Eye (tissue), 1 donor: ENCODE data around the gene TRUB1.

Experiments used
- DNase-seq: peaks from one replicate; pipeline ENCODE4 v3.0.0-alpha.2; 2015

TRUB1 gene

DNA sequence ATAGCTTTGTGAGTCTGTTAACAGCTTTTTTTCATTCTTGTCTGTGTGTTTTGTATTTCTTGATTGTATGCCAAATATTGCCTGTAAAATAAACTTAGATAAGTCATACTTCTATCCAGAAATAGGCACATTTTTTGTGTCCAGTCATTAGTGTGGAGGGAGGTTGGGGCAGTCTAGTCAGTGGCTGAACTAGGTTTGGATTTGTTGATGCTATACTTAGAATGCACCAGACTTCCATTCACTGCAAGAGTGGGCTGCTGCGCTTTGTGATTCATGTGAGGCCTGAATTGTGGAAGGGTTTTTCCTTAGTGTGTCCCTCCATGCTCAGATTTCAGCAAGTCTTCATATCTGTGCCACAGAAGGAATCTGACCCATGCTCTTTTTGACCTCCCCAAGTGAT is 50.0 kb downstream of the TRUB1 start:
- DNase-seq: no peak

- no peak for DNase-seq
These were observed 52.6 kb downstream of the TRUB1 start for GRCh38 chr10:114990586-114990985.

DNA sequence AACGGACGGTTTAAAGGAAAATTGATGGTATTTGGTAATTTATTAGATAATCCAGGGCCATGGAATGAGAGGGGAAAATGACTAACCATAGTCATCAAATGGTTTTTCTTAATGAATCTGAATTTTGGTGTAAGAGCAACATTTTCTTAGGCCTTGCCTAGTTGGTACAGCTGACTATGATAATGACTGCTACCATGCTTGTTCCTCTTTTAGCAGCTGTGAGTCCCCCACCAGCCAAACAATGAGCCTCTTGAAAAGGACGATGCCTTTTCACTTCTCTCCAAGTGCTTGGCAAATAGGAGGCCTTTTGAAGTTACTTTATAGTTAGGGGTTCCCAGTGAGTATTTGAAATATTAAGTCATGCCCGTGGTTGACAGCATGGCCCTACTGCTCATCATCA is 53.0 kb downstream of the TRUB1 start:
- DNase-seq: no peak

DNA sequence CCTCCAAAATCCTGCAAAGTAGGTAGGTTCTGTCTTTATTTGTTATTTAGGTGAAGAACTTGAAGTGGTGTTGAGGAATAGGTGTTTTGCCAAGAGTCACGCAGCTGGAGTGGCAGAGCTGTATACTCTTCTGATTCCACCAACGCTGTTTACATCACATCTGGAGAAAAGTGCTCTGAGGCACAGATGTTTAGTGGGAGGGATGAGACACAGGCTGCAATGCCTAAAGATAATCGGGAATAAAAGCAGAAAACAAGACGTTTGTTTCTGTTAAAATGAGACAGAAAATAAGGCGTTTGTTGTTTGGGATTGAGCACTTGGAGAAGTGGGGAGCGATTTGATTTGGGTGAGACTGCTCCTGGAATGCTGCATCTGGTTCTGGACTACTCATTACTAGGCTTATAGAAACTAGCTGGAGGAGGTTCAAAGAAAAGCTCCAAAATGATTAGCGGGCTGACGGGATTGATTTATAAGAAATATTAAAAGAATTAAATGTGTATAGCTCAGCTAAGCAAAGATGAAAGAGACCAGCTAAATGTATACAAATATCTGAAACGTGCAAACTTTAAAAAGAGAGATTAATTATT is 54.3 kb downstream of the TRUB1 start:
- DNase-seq: no peak

DNA sequence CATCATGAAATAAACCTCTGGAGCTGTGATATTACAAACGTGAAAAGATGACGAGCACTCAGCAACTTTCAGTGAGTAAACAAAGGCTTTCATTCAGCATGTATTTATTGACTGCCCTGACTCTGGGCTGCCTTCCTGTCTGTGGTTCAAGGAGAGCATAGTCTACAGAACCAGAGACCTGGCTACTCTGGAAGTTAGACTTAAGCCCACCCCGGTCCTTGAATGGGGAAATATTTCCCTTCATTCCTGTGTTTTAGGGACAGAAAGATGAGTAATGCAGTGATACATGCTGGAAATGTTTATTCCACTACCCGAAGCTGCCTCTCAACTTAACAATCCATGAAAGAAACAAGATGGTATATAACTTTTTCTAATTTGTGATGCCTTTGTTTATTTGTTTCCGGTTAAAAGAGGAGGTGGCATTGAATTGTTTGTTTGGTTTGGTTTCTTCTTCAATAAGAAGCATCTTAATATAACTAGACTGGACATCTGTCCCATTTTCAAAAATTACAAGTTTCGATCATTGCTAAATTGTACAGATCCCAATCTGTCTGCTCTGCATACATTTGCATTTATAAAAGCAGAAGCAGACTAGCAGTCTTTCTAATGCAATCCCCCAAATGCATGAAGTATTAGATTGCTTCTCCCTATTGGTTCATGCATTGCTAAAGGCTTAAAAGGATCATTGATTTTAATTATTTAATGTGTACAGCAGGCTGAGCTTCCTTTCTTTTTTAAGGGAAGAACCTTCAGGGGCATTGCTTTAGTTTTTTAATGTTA is 57.7 kb downstream of the TRUB1 start:
- DNase-seq: no peak

DNA sequence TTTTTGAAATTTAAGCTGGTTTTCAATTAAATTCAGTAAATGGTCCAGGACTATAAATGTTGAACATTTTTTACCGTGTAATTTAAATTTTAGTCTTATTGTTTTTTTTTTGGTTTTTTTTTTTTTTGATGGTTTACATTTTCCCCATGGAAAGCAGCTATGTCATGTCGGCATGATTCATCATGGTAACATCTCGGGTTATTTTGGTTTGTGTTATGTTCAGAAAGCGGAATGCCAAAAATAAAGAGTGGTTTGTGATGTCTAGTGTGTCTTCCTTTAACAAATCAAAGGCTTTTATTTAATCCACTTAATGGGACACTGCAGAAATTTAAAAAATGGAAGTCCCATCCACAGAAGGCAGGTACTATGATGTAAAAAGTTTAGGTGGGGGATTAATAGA is 58.5 kb downstream of the TRUB1 start:
- no peak for DNase-seq

DNA sequence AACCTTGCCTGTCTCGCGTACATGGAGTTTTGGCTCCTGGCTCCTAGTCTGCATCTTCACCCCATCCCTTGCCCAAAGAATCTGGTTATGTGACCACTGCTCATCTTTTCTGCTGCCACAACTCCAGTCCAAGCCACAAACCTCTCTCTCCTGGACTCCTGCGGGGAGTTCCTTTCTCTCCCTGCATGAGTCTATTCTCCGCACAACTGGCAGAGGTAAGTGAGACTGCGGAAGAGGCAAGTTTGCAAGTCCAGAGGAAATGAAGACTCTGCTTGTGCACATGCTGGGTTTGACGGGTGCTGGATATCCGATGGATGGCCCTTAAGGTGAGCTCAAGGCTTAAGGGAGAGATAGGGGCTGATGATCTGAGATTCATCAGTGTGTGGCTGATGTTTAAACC is 61.0 kb downstream of the TRUB1 start:
- DNase-seq: no peak

DNA sequence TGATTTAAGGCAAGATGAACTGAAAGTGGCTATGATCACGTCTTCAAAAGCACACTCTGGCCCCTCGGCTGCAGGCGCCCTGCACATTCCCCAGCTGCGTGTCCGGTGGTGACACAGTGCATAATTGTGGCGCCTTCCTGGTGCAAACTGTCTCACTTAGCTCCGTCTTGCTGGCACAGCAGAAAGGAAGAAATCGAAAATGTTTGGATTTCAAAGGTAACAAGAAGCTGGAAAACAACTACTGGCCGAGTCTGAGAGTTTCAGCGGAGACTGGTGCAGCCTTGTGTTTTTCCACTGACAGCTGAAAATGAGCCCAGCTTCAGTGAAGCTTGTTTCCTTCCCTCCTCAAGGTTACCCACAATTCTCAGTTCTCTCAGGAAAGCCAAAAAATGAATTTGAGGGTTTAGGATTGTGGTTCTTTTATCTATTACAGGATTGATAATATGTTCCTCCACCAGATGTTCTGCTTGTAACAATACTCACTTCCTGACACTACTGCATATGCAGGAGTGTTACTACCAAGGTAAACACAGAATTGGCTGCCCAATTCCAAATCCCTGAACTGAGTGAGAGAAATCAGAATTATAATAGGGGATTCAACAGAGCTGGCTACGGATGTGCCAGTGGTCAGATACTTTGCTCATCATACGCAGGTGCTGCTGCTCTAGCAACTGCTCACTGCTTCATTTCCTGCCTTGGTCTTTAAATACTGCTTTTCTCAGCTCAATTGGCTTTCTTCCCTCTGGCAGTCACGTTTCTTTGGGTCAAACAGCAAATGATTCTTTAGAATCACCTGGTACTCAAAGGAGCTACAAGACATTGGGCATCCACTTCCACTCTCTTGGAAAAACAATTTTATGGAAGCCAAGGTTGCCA is 63.7 kb downstream of the TRUB1 start:
- no peak for DNase-seq

- DNase-seq: no peak
These were observed 65.4 kb downstream of the TRUB1 start for GRCh38 chr10:115003396-115003795.

DNA sequence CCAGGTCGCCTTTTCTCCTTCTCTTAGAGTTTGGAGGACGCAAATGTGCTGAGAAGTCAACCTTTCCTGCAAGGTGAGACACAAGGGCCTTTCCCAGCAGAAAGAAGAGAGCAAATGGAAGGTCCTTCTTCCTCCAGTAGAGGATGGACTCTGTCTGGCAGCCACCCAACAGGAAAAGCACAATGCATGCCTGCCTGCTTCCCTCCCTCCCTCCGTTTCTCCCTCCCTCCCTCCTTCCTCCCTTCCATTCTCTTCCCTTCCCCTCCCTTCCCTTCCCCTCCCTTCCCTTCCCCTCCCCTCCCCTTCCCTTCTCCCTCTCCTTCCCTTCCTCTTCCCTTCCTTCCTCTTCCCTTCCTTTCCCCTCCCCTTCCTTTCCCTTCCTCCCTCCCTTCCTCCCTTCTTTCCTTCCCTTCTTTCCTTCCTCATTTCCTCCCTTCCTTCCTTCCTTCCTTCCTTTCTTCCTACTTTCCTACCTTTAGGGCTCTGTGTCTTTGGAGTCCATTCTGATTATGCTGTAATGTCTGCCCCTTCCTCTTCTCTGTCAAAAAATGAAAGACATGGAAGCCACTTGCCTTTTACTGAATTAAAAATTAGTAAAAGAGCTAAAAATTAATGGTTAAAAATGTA is 66.4 kb downstream of the TRUB1 start:
- no peak for DNase-seq

DNA sequence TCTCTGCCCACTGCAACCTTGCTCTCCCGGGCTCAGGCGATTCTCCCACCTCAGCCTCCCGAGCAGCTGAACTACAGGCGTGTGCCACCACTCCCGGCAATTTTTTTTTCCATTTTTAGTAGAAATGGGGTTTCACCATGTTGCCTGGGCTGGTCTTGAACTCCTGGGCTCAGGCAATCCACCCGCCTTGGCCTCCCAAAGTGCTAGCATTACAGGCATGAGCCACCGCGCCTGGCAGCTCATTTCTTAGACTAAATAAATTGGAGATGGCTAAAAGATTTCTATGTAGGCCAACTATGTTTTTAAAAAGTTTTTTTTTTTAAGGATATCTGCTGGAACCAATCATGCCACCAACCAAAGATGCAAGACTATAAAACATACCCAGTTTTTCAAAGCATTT is 67.8 kb downstream of the TRUB1 start:
- DNase-seq: no peak

GRCh38 chr10:115018185-115018931 is 80.4 kb downstream of the TRUB1 start:
- no peak for DNase-seq

GRCh38 chr10:115020449-115020848 is 82.5 kb downstream of the TRUB1 start:
- no peak for DNase-seq

DNA sequence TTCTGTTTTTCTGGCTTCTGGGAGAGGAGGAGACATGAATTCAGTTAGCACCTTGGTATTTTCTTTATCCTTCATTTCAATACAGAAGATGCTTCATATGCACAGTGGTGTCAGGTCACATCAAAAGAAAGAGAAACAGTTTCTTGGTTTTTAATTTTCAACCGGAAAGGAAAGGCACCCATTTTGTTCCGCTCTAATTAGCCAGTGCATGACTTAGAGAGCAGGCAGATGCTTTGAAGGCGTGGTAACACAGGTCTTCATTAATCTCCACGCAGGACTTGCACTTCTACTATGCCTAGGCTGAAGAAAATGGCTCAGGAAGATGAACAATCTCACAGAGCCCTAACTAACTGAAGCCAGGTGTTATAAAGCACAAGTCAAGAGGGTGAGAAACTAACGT is 84.7 kb downstream of the TRUB1 start:
- DNase-seq: peak; percentile 57

DNA sequence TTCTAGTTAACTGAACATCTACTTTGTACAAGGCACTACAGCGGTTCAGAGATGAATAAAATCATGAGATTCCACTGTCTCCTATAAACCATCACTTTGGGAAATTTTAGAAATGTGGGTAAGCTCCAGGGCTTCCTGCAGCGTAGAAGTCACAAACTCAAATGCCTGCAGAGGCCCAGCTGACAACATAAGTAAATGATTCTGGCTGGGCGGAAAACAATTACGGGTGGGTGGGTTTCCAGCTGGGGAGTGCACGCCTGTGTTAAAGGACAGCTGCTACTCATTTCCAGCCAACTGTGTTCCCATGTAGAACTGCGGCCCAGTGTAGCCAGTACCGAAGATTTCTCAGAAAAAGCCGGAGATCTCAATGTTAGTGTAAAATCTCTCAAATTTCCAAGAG is 85.7 kb downstream of the TRUB1 start:
- DNase-seq: peak; percentile 42

DNA sequence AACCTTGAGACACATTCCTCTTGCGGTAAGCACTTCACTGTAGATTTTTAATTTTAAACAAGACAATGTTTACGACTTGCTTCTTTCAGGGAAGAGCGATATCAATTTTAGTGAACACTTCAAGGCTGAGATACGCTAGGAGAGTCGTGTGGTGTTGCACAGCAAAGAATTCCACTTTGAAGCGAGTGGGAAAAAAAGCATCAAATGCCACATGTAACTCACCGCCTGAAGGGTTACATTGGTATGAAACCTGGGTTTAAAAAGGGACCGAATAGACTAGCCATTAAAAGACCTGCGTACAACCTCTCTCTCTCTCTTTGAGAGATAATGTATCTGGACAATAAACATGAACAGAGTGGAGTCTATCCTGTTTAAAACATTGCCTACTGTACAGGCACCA is 86.4 kb downstream of the TRUB1 start:
- no peak for DNase-seq

DNA sequence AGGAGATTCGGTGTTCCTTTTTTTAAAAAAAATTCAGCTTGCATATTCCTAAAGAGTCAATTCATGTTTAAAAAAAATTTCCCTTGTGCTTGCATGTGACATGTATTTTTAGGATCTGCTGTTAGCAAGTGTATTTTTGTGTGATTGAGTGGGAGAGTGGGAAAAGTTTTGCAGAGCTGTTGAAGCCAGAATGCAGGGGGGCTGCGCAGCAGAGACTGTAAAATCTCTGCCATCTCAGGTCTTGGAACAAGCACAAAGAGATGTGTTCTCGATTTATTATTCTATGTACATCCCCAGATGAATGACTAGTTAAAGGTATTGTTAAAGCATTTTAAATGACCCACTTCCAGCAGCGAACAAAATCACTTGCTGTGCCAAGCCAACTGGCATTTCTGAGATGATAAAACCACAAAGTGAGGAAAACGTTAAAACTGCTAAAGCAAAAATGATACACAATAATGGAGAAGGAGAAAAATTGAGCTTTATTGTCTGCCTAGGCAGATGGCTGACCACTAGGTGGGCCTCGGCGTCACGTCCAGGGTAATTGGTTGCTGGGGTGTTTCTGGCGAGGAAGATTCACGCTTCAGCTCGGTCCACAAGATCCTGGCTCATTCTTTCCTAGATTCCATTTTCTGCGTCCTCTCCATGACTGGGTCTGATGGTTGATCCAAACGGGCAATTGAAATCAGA is 88.2 kb downstream of the TRUB1 start:
- DNase-seq: peak; percentile 70

DNA sequence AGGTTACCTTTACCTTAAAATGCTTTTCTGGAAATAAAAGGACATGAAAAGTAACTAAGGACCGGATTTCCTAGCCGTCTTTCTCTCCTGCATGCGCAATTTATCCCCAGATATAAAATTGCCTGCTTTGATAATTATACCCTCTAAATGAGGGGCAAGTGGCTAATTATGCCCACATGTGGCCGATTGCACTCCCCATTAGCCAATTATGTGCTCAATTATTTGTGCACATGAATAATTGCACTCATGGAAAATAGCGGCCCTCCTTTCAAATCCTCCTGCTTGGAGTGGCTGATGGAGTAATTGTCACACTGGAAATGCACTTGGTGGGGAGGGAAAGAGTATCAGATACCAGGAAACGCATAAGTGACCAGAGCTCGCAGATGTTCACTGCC is 88.7 kb downstream of the TRUB1 start:
- DNase-seq: no peak
